Right lobe of liver (tissue), 4 donors: ENCODE data around the gene INPP4B.

Source experiments
- CTCF ChIP-seq, 4 donors: fragments of 200-600 bp in 3 of 4; fragments of 450-650 bp in 1 of 4; IDR thresholded peaks; one replicate each; pipeline versions ENCODE4 v1.5.1 to v1.8.0; 2016 to 2022; ENCODE audit warnings: antibody characterized with exemption in 4 of 4, mild to moderate bottlenecking in 2 of 4
- POLR2A ChIP-seq: fragments of 450-650 bp; IDR thresholded peaks from one replicate; pipeline ENCODE4 v1.6.1; 2017; ENCODE audit warnings: antibody characterized with exemption, mild to moderate bottlenecking
- donor health status: DM: no; HTN: no; CAD: no.
- donor health status: DM: no; HTN: no; CAD: no.
- donor health status: DM: no; HTN: yes; CAD: no.

DNA sequence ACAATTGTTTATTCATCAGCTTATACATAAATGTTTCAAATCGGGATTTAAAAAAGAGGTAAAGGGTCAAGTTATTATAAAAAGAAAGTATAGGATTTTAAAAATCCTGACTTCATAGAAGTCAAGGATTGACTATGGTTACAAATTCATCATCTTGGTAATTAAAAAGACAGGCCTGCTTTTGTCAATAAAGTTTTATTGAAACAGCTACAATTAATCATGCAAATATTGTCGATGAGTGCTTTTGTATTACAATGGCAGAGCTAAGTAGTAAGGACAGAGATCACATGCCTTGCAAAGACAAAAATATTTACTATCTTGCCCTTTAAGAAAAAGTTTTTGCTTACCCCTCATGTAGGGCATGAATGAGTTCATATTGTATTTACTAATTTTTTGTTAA, 614.3 kb downstream of the INPP4B start:
- no peak for TF ChIP-seq CTCF (IDR thresholded peaks at IDR 0.05)
- TF ChIP-seq POLR2A, result no peak
